H9 (cell line): Measurements from ENCODE around the gene GBE1. TPM values are rescaled to one million over a fixed set of nuclear protein-coding genes. Genes with fewer than 3 reads are reported as not detected.

Experiments
- DNase-seq: peaks from one replicate; pipeline ENCODE4 v3.0.0-alpha.2; 2017
- H2AFZ ChIP-seq: one replicate; pipeline ENCODE4 v1.6.1; 2013; ENCODE audit warnings: mild to moderate bottlenecking, low read length, control low read depth, moderate library complexity
- H2AK5ac ChIP-seq: 2 replicates; pipeline ENCODE4 v1.6.1; 2013; ENCODE audit warnings: low read length, control low read depth, mixed read lengths; ENCODE audit not compliant: insufficient read length
- H2BK120ac ChIP-seq: one replicate; pipeline ENCODE4 v1.6.1; 2013; ENCODE audit warnings: low read depth, mild to moderate bottlenecking, low read length, control low read depth, inconsistent platforms; ENCODE audit not compliant: poor library complexity, severe bottlenecking
- H2BK12ac ChIP-seq: 2 replicates; pipeline ENCODE4 v1.6.1; 2013; ENCODE audit warnings: low read length, control low read depth, mixed read lengths, low read depth; ENCODE audit not compliant: insufficient read length
- H2BK15ac ChIP-seq: 2 replicates; pipeline ENCODE4 v1.6.1; 2013; ENCODE audit warnings: low read depth, low read length, control low read depth
- H2BK20ac ChIP-seq: one replicate; pipeline ENCODE4 v1.6.1; 2013; ENCODE audit warnings: low read depth, mild to moderate bottlenecking, low read length, control low read depth, inconsistent platforms; ENCODE audit not compliant: poor library complexity, severe bottlenecking
- H2BK5ac ChIP-seq: 2 replicates; pipeline ENCODE4 v1.6.1; 2013; ENCODE audit warnings: low read length, control low read depth, mixed read lengths; ENCODE audit not compliant: insufficient read length
- H3K14ac ChIP-seq: 2 replicates; pipeline ENCODE4 v1.6.1; 2013; ENCODE audit warnings: low read length, control low read depth; ENCODE audit not compliant: insufficient read depth
- H3K18ac ChIP-seq: 2 replicates; pipeline ENCODE4 v1.6.1; 2013; ENCODE audit warnings: low read depth, mild to moderate bottlenecking, mixed read lengths, low read length, control low read depth; ENCODE audit not compliant: insufficient read length
- H3K23ac ChIP-seq: 2 replicates; pipeline ENCODE4 v1.6.1; 2013; ENCODE audit warnings: low read length, control low read depth, mixed read lengths, low read depth; ENCODE audit not compliant: insufficient read length
- H3K23me2 ChIP-seq: 2 replicates; pipeline ENCODE4 v1.6.1; 2013; ENCODE audit warnings: low read depth, mild to moderate bottlenecking, mixed read lengths, low read length, control low read depth; ENCODE audit not compliant: insufficient read length, poor library complexity, severe bottlenecking
- H3K27ac ChIP-seq: 2 replicates; pipeline ENCODE4 v1.5.1; 2013; ENCODE audit warnings: low read length, control low read depth, mixed read lengths, low read depth; ENCODE audit not compliant: insufficient read length
- H3K27me3 ChIP-seq: 2 replicates; pipeline ENCODE4 v1.6.1; 2013; ENCODE audit warnings: low read length, control low read depth, inconsistent platforms; ENCODE audit not compliant: insufficient read depth
- H3K4ac ChIP-seq: 2 replicates; pipeline ENCODE4 v1.6.1; 2013; ENCODE audit warnings: low read depth, mild to moderate bottlenecking, control low read depth, inconsistent platforms, low read length, moderate library complexity
- H3K4me1 ChIP-seq: 2 replicates; pipeline ENCODE4 v1.6.1; 2013; ENCODE audit warnings: low read length, control low read depth, inconsistent platforms; ENCODE audit not compliant: insufficient read depth
- H3K4me2 ChIP-seq: 2 replicates; pipeline ENCODE4 v1.6.1; 2013; ENCODE audit warnings: low read length, control low read depth, mixed read lengths; ENCODE audit not compliant: insufficient read length, insufficient read depth
- H3K56ac ChIP-seq: 2 replicates; pipeline ENCODE4 v1.6.1; 2013; ENCODE audit warnings: low read depth, mild to moderate bottlenecking, mixed read lengths, low read length, control low read depth; ENCODE audit not compliant: insufficient read length
- H3K79me1 ChIP-seq: 2 replicates; pipeline ENCODE4 v1.6.1; 2013; ENCODE audit warnings: low read depth, mild to moderate bottlenecking, moderate library complexity, low read length, control low read depth, inconsistent platforms; ENCODE audit not compliant: insufficient read depth, poor library complexity, severe bottlenecking
- H3K79me2 ChIP-seq: 2 replicates; pipeline ENCODE4 v1.6.1; 2013; ENCODE audit warnings: low read length, control low read depth, inconsistent platforms; ENCODE audit not compliant: insufficient read depth
- H3K9ac ChIP-seq: 2 replicates; pipeline ENCODE4 v1.6.1; 2013; ENCODE audit warnings: low read length, control low read depth, mixed read lengths; ENCODE audit not compliant: insufficient read length; ENCODE audit errors: extremely low read depth
- H3K9me3 ChIP-seq: one replicate; pipeline ENCODE4 v1.6.1; 2013; ENCODE audit warnings: low read depth, low read length, inconsistent platforms; ENCODE audit not compliant: control insufficient read depth
- H3T11ph ChIP-seq: one replicate; pipeline ENCODE4 v1.6.1; 2013; ENCODE audit warnings: mild to moderate bottlenecking, low read length, control low read depth, inconsistent platforms
- H4K20me1 ChIP-seq: one replicate; pipeline ENCODE4 v1.6.1; 2013; ENCODE audit not compliant: control insufficient read depth, insufficient read length, insufficient read depth
- H4K5ac ChIP-seq: 2 replicates; pipeline ENCODE4 v1.6.1; 2013; ENCODE audit warnings: low read depth, mild to moderate bottlenecking, mixed read lengths, low read length, control low read depth; ENCODE audit not compliant: insufficient read length
- H4K8ac ChIP-seq: replicated peaks from 2 replicates; pipeline ENCODE4 v1.6.1; 2013; ENCODE audit warnings: low read length, control low read depth, mixed read lengths, low read depth; ENCODE audit not compliant: insufficient read length
- H4K91ac ChIP-seq: 2 replicates; pipeline ENCODE4 v1.6.1; 2013; ENCODE audit warnings: low read depth, mild to moderate bottlenecking, moderate library complexity, mixed read lengths, low read length, control low read depth; ENCODE audit not compliant: insufficient read length
- H3K27ac Mint-ChIP-seq, 3 experiments: 2 replicates in 2 of 3; 3 replicates in 1 of 3; pipeline ENCODE4 v1.8.0; 2020 to 2021; ENCODE audit warnings: mixed read lengths in 3 of 3, mild to moderate bottlenecking in 1 of 3, moderate library complexity in 1 of 3
- H3K27me3 Mint-ChIP-seq: 2 replicates; pipeline ENCODE4 v1.8.0; 2021; ENCODE audit warnings: low read depth, mild to moderate bottlenecking, moderate library complexity, mixed read lengths
- H3K36me3 Mint-ChIP-seq, 3 experiments: 2 replicates in 2 of 3; 3 replicates in 1 of 3; pipeline ENCODE4 v1.8.0; 2020 to 2021; ENCODE audit warnings: low read depth in 3 of 3, mixed read lengths in 3 of 3; ENCODE audit not compliant: insufficient read depth in 1 of 3
- H3K4me1 Mint-ChIP-seq, 2 experiments: 2 replicates each; pipeline ENCODE4 v1.8.0; 2020; ENCODE audit warnings: mixed read lengths in 2 of 2
- H3K4me3 Mint-ChIP-seq, 2 experiments: 2 replicates in 1 of 2; 3 replicates in 1 of 2; pipeline ENCODE4 v1.8.0; 2020 to 2021; ENCODE audit warnings: mild to moderate bottlenecking in 2 of 2, mixed read lengths in 2 of 2, moderate library complexity in 1 of 2
- H3K9me3 Mint-ChIP-seq, 2 experiments: 2 replicates in 1 of 2; 3 replicates in 1 of 2; pipeline ENCODE4 v1.8.0; 2020; ENCODE audit warnings: mild to moderate bottlenecking in 2 of 2, mixed read lengths in 2 of 2, moderate library complexity in 1 of 2
- WGBS: extraction: QIAGEN DNeasy Blood & Tissue Kit; methylation state at CpG from one replicate; pipeline ENCODE4 v1.1.7; 2013; ENCODE audit warnings: missing lambda C conversion rate, low lambda C conversion rate, mixed read lengths; ENCODE audit not compliant: insufficient read length; ENCODE audit errors: extremely low coverage; 5-methylcytosine and 5-hydroxymethylcytosine counted together
- total RNA-seq: library from RNA; stranded (reverse); gene quantifications from 2 replicates; pipeline ENCODE4 v1.2.1, GENCODE V29; 2021
- TF ChIP-seq, protein P1 (sequence below): fragments of 200-600 bp; sonication (generic); conservative IDR thresholded peaks from 3 replicates; pipeline ENCODE4 v1.8.0; 2021; ENCODE audit warnings: antibody characterized with exemption, mild to moderate bottlenecking

Gene GBE1
- total RNA-seq, 1 experiment from 2014 or later, result 13.8 TPM

- H4K5ac ChIP-seq, result no peak overlapping the region
- no peak overlapping the region for H3T11ph ChIP-seq
- Mint-ChIP-seq H3K9me3 (0 out of 5 replicates have a peak, but pooled peaks cover 0 to under 1% of the 10 kb centered on the region in 2 experiments), H3K36me3 (no peaks in the 10 kb centered on the region), H3K27me3 (no peaks in the 10 kb centered on the region), H3K4me1 (peaks cover 3 to 4% of the 10 kb centered on the region in 2 experiments), H3K4me3 (no peak overlapping the region), H3K27ac (no peak overlapping the region)
- no peak overlapping the region for H2BK12ac ChIP-seq
- H3K79me2 ChIP-seq, result no peaks in the 10 kb centered on the region
- no peak for DNase-seq
- no peak overlapping the region for H3K14ac ChIP-seq
- WGBS, result no CpG with 5 or more reads among the region's 4 CpGs
- no peaks in the 10 kb centered on the region for H3K23me2 ChIP-seq
- no peak overlapping the region for H3K23ac ChIP-seq
- no peak overlapping the region for H3K4ac ChIP-seq
- H3K4me2 ChIP-seq, result no peak overlapping the region
- H3K9me3 ChIP-seq, result no peaks in the 10 kb centered on the region
- no peak overlapping the region for H4K8ac ChIP-seq
- no peak overlapping the region for H2BK20ac ChIP-seq
- H2AFZ ChIP-seq, result no peak overlapping the region
- H3K56ac ChIP-seq, result no peak overlapping the region
- H2BK120ac ChIP-seq, result no peak overlapping the region
- TF ChIP-seq, protein P1, sequence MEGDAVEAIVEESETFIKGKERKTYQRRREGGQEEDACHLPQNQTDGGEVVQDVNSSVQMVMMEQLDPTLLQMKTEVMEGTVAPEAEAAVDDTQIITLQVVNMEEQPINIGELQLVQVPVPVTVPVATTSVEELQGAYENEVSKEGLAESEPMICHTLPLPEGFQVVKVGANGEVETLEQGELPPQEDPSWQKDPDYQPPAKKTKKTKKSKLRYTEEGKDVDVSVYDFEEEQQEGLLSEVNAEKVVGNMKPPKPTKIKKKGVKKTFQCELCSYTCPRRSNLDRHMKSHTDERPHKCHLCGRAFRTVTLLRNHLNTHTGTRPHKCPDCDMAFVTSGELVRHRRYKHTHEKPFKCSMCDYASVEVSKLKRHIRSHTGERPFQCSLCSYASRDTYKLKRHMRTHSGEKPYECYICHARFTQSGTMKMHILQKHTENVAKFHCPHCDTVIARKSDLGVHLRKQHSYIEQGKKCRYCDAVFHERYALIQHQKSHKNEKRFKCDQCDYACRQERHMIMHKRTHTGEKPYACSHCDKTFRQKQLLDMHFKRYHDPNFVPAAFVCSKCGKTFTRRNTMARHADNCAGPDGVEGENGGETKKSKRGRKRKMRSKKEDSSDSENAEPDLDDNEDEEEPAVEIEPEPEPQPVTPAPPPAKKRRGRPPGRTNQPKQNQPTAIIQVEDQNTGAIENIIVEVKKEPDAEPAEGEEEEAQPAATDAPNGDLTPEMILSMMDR, result no peak
- no peak overlapping the region for H2AK5ac ChIP-seq
- no peak overlapping the region for H3K27ac ChIP-seq
- no peak overlapping the region for H3K9ac ChIP-seq
- no peaks in the 10 kb centered on the region for H3K4me1 ChIP-seq
- H2BK15ac ChIP-seq, result no peak overlapping the region
- no peak overlapping the region for H2BK5ac ChIP-seq
- no peaks in the 10 kb centered on the region for H3K27me3 ChIP-seq
- H3K18ac ChIP-seq, result no peak overlapping the region
- H4K20me1 ChIP-seq, result no peaks in the 10 kb centered on the region
- H3K79me1 ChIP-seq, result no peaks in the 10 kb centered on the region
- no peak overlapping the region for H4K91ac ChIP-seq
Observed at GRCh38 chr3:81492040-81492439, 269.4 kb downstream of the GBE1 start.
